GM21447 (cell line): ENCODE data around the gene MGLL.

Source experiments
- ATAC-seq: cut with Tn5 transposase; IDR thresholded peaks from one replicate; pipeline ENCODE4 v1.9.1; 2021; ENCODE audit not compliant: unreplicated experiment

The MGLL gene

GRCh38 chr3:127822041-127822681, at the start of gene MGLL:
TSS of gene MGLL (minus strand) at chr3:127822515. CDS start at chr3:127822318, 197 bp downstream.
- no peak for ATAC-seq

GRCh38 chr3:127870156-127870555, 47.8 kb upstream of the MGLL start:
- ATAC-seq = no peak

- ATAC-seq = no peak
Observed at GRCh38 chr3:127867986-127868385, 45.7 kb upstream of the MGLL start.

- no peak for ATAC-seq
Observed at GRCh38 chr3:127867412-127867811, 45.1 kb upstream of the MGLL start.

- ATAC-seq = no peak
Observed at GRCh38 chr3:127865941-127866340, 43.6 kb upstream of the MGLL start.

GRCh38 chr3:127860211-127860696, 37.9 kb upstream of the MGLL start:
- no peak for ATAC-seq

- no peak for ATAC-seq
Observed at GRCh38 chr3:127859730-127860129, 37.4 kb upstream of the MGLL start.

GRCh38 chr3:127858937-127859336, 36.6 kb upstream of the MGLL start:
- ATAC-seq = no peak

GRCh38 chr3:127858521-127858920, 36.2 kb upstream of the MGLL start:
- no peak for ATAC-seq

- no peak for ATAC-seq
Observed at GRCh38 chr3:127857333-127857732, 35.0 kb upstream of the MGLL start.

GRCh38 chr3:127856801-127857200, 34.5 kb upstream of the MGLL start:
- no peak for ATAC-seq

- no peak for ATAC-seq
Observed at GRCh38 chr3:127855246-127855645, 32.9 kb upstream of the MGLL start.

- no peak for ATAC-seq
Observed at GRCh38 chr3:127853681-127854080, 31.4 kb upstream of the MGLL start.

- ATAC-seq = no peak
Observed at GRCh38 chr3:127851899-127852298, 29.6 kb upstream of the MGLL start.

- no peak for ATAC-seq
Observed at GRCh38 chr3:127849368-127849767, 27.1 kb upstream of the MGLL start.

GRCh38 chr3:127848131-127849129, 26.1 kb upstream of the MGLL start:
- ATAC-seq = no peak

GRCh38 chr3:127847236-127847720, 25.0 kb upstream of the MGLL start:
- ATAC-seq = no peak

GRCh38 chr3:127846576-127846975, 24.3 kb upstream of the MGLL start:
- no peak for ATAC-seq

- peak; percentile 74 for ATAC-seq
Observed at GRCh38 chr3:127844326-127844942, 22.1 kb upstream of the MGLL start.

- ATAC-seq = no peak
Observed at GRCh38 chr3:127840671-127841070, 18.4 kb upstream of the MGLL start.

- ATAC-seq = no peak
Observed at GRCh38 chr3:127839099-127839498, 16.8 kb upstream of the MGLL start.
